Testis (tissue), 2 donors: ENCODE results near the gene HCRTR2.

ENCODE experiments used
- CTCF ChIP-seq, 3 experiments: fragments of 450-650 bp in 2 of 3; fragments of 200-600 bp in 1 of 3; sonication (generic) in 1 of 3; IDR thresholded peaks; one replicate each; pipeline ENCODE4 v1.5.1; 2016 to 2019; ENCODE audit warnings: antibody characterized with exemption in 3 of 3, mild to moderate bottlenecking in 2 of 3, moderate library complexity in 1 of 3
- POLR2A ChIP-seq: fragments of 450-650 bp; IDR thresholded peaks from one replicate; pipeline ENCODE4 v1.6.1; 2017; ENCODE audit warnings: antibody characterized with exemption, mild to moderate bottlenecking, moderate library complexity

- TF ChIP-seq CTCF (IDR thresholded peaks at IDR 0.05) = no peak
- TF ChIP-seq POLR2A = no peak
Measured at GRCh38 chr6:55212156-55212555, 37.8 kb downstream of the HCRTR2 start.
